Suprapubic skin (tissue), 4 donors: ENCODE measurements around the gene ACP6. TPM values are rescaled to one million over a fixed set of nuclear protein-coding genes. Genes with fewer than 3 reads are reported as not detected.

ENCODE experiments used
- DNase-seq, 2 donors: peaks; one replicate each; pipeline ENCODE4 v3.0.0-alpha.2; 2019; ENCODE audit warnings: low spot score in 2 of 2
- H3K27ac ChIP-seq: fragments of 200-600 bp; sonication (generic); one replicate; pipeline ENCODE4 v1.5.1; 2019
- H3K27me3 ChIP-seq: fragments of 200-600 bp; sonication (generic); one replicate; pipeline ENCODE4 v1.5.1; 2019
- H3K36me3 ChIP-seq: fragments of 200-600 bp; sonication (generic); one replicate; pipeline ENCODE4 v1.5.1; 2019
- H3K4me1 ChIP-seq: fragments of 200-600 bp; sonication (generic); one replicate; pipeline ENCODE4 v1.5.1; 2019
- H3K4me3 ChIP-seq: fragments of 200-600 bp; sonication (generic); one replicate; pipeline ENCODE4 v1.5.1; 2019; ENCODE audit warnings: mild to moderate bottlenecking
- H3K9me3 ChIP-seq: fragments of 200-600 bp; sonication (generic); one replicate; pipeline ENCODE4 v1.5.1; 2019
- EP300 ChIP-seq: sonication (generic); formaldehyde crosslinking; IDR thresholded peaks from one replicate; pipeline ENCODE4 v1.6.1; 2017; ENCODE audit warnings: antibody characterized with exemption
- POLR2A ChIP-seq, 2 donors: fragments of 450-650 bp; IDR thresholded peaks; one replicate each; pipeline ENCODE4 v1.6.1; 2017; ENCODE audit warnings: antibody characterized with exemption in 2 of 2, mild to moderate bottlenecking in 2 of 2, moderate library complexity in 2 of 2
- POLR2AphosphoS5 ChIP-seq, 3 donors: sonication (generic); formaldehyde crosslinking; IDR thresholded peaks; one replicate each; pipeline ENCODE4 v1.6.1; 2017; ENCODE audit warnings: antibody characterized with exemption in 3 of 3
- WGBS: methylation state at CpG from one replicate; pipeline ENCODE4 v1.1.5; 2018; 5-methylcytosine and 5-hydroxymethylcytosine counted together
- total RNA-seq, 4 donors: library from RNA; depleted of rRNA; stranded (reverse); fragments of >200 nt; gene quantifications; one replicate each; pipeline ENCODE4 v1.1.0, GENCODE V29; 2016
- TF ChIP-seq, protein P1 (sequence below), 2 donors: fragments of 200-600 bp in 1 of 2; fragments of 450-650 bp in 1 of 2; sonication (generic) in 1 of 2; IDR thresholded peaks; one replicate each; pipeline ENCODE4 v1.5.1; 2016 to 2019; ENCODE audit warnings: antibody characterized with exemption in 2 of 2, mild to moderate bottlenecking in 1 of 2, moderate library complexity in 1 of 2

ACP6 gene
- total RNA-seq, 4 donors from 2014 or later: 10.4 to 46.2 (median 19.3) TPM

DNA sequence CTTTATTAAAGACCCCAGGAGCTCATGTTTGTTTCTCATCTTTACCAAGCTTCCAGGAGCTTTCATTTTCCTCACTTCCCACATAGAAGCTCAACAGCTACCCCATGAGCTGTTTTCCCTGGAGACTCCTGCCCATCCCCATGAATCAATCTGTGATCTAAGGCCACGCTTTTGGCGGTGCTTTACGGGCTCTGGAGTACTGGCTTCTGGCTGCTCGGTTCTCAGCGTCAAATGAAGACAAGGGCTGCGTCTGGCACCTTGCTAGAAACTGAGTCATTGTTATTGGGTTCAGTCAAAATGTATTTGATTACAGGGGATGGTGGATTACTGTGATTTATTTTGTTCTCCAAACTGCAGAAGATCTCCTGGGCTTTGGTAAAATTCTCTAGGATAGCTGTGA, 39.9 kb downstream of the ACP6 start:
- TF ChIP-seq, protein P1, sequence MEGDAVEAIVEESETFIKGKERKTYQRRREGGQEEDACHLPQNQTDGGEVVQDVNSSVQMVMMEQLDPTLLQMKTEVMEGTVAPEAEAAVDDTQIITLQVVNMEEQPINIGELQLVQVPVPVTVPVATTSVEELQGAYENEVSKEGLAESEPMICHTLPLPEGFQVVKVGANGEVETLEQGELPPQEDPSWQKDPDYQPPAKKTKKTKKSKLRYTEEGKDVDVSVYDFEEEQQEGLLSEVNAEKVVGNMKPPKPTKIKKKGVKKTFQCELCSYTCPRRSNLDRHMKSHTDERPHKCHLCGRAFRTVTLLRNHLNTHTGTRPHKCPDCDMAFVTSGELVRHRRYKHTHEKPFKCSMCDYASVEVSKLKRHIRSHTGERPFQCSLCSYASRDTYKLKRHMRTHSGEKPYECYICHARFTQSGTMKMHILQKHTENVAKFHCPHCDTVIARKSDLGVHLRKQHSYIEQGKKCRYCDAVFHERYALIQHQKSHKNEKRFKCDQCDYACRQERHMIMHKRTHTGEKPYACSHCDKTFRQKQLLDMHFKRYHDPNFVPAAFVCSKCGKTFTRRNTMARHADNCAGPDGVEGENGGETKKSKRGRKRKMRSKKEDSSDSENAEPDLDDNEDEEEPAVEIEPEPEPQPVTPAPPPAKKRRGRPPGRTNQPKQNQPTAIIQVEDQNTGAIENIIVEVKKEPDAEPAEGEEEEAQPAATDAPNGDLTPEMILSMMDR (IDR thresholded peaks at IDR 0.05): no peak
- TF ChIP-seq EP300 (no peak), POLR2A (IDR thresholded peaks at IDR 0.05) (no peak), POLR2AphosphoS5 (IDR thresholded peaks at IDR 0.05) (no peak)
- Histone ChIP-seq H3K4me3 (no peak overlapping the region), H3K36me3 (no peaks in the 10 kb centered on the region), H3K27ac (no peak overlapping the region), H3K4me1 (no peaks in the 10 kb centered on the region), H3K27me3 (no peaks in the 10 kb centered on the region), H3K9me3 (no peaks in the 10 kb centered on the region)
- 71% methylated on average over 6 of the region's 6 CpGs for WGBS
- no peak for DNase-seq

DNA sequence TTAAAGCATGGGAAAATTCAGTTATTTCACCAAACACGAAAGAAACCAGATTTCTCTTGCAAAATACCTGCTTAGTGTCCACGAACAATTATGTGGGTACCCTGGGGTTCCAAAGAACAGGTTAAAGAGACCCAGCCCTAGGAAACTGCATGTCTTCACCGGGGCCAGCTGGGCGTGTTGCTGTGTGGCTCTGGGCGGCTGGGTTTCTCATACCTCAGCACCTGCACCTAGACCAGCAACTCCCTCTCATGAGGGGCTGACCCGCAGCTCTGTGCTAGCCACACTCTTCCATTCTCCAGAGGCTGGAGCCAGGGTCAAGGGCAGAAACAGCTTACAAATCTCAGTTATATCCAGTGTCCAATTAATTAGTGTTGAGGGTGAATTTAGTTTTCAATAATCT, 40.3 kb downstream of the ACP6 start:
- 84% methylated on average over 6 of the region's 6 CpGs for WGBS
- Histone ChIP-seq H3K4me1 (no peaks in the 10 kb centered on the region), H3K36me3 (no peaks in the 10 kb centered on the region), H3K4me3 (no peak overlapping the region), H3K27me3 (no peaks in the 10 kb centered on the region), H3K9me3 (no peaks in the 10 kb centered on the region), H3K27ac (no peak overlapping the region)
- no peak for TF ChIP-seq POLR2AphosphoS5 (IDR thresholded peaks at IDR 0.05)
- TF ChIP-seq EP300: no peak
- TF ChIP-seq, protein P1 (IDR thresholded peaks at IDR 0.05): no peak
- no peak for TF ChIP-seq POLR2A (IDR thresholded peaks at IDR 0.05)
- DNase-seq: no peak

DNA sequence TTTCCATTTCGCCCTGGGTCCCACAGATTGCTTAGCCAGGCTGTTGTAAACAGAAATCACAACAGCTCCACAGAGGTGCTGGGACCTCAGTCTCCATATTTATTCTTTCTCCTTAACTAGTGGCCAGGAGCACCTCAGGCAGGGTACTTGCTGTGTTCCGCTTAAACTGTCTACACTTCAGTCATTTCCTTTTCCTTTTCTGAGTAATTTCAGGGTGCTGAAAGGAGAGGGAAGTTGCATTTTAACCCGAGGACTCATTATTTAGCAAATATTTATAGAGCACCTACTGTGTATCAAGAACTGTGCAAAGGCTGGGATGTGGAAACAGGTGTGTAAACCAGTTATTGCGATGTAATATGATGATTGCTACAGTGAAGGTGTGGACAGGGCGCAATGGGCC, 41.9 kb downstream of the ACP6 start:
- Histone ChIP-seq H3K27me3 (no peaks in the 10 kb centered on the region), H3K4me3 (no peak overlapping the region), H3K9me3 (no peaks in the 10 kb centered on the region), H3K36me3 (peaks cover 13% of the 10 kb centered on the region), H3K27ac (no peak overlapping the region), H3K4me1 (no peaks in the 10 kb centered on the region)
- no peak for DNase-seq
- TF ChIP-seq POLR2AphosphoS5 (IDR thresholded peaks at IDR 0.05) (no peak), EP300 (no peak), POLR2A (IDR thresholded peaks at IDR 0.05) (no peak)
- TF ChIP-seq, protein P1 (IDR thresholded peaks at IDR 0.05): no peak
- 89% methylated on average over 5 of the region's 5 CpGs for WGBS

DNA sequence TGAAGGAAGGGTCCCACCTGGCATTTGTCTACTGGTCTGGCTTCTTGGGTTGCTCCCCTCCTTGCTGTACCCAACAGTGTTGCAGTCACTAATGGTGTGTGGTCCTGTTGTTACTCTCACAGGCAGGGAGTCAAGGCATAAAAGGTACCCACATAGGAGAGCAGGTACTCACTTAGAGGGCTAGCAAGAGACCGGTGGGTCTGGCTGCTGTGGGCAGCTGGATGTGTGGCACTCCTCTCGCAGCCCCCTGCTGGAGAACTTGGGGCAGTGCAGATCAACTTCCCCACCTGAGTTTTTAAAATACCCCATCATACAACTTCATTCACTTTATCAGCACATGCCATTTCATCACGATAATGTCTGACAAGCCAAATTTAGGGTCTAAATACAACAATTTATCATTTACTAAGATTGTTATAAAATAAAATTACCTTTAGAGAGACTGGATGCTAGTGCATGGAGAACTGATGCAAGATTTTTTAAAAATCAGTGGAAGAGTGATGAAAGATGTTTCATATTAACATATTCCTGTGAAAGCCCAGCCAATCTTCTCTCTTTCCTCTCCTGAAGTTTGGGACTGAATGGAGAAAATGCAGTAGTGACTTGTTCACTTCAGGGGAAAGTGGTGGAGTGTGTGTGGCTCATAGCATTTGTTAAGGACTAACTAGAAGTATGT, 42.8 kb downstream of the ACP6 start:
- 23% methylated on average over 3 of the region's 3 CpGs for WGBS

DNA sequence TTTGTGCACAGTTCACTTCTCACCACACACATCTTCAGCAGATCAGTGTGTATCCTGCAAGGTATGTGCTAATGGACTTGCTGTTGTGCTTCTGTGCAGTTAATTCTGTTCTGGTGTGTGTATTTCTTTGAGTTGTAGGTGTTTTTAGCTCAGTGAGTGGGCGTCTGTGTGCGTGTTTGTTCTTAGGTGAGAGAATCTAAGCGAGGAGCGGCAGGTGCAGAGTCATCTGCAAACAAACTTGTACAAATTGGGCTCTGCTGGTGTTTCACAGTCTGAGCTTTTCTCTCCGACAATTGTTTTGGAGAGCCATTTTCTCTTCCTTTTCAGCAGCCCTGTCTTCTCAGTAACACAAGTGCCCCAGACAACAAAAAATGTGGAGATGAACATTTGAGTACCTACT, 43.6 kb downstream of the ACP6 start:
- TF ChIP-seq, protein P1 (IDR thresholded peaks at IDR 0.05): no peak
- no peak for TF ChIP-seq POLR2AphosphoS5 (IDR thresholded peaks at IDR 0.05)
- DNase-seq: no peak
- 92% methylated on average over 5 of the region's 5 CpGs for WGBS
- Histone ChIP-seq H3K4me1 (no peaks in the 10 kb centered on the region), H3K4me3 (no peak overlapping the region), H3K27ac (no peak overlapping the region), H3K36me3 (peaks cover 25% of the 10 kb centered on the region), H3K9me3 (no peaks in the 10 kb centered on the region), H3K27me3 (no peaks in the 10 kb centered on the region)

More for the DNA sequence above, 42.8 kb downstream of the ACP6 start:
- DNase-seq: no peak
- Histone ChIP-seq H3K27me3 (no peaks in the 10 kb centered on the region), H3K27ac (no peak overlapping the region), H3K4me1 (no peaks in the 10 kb centered on the region), H3K4me3 (no peak overlapping the region), H3K9me3 (no peaks in the 10 kb centered on the region), H3K36me3 (peaks cover 18% of the 10 kb centered on the region)
- TF ChIP-seq EP300 (no peak), POLR2A (IDR thresholded peaks at IDR 0.05) (no peak), POLR2AphosphoS5 (IDR thresholded peaks at IDR 0.05) (no peak)
- TF ChIP-seq, protein P1 (IDR thresholded peaks at IDR 0.05): peak; percentile 74 to 89
